Superior temporal gyrus (tissue), 1 donor: ENCODE data around the gene S1PR5.
A peak's percentile ranks its signal among the peaks of the same experiment; 100 is the strongest.

Experiments used
- DNase-seq: peaks from one replicate; pipeline ENCODE4 v3.0.0-alpha.2; 2016; ENCODE audit errors: extremely low spot score

The S1PR5 gene

DNA sequence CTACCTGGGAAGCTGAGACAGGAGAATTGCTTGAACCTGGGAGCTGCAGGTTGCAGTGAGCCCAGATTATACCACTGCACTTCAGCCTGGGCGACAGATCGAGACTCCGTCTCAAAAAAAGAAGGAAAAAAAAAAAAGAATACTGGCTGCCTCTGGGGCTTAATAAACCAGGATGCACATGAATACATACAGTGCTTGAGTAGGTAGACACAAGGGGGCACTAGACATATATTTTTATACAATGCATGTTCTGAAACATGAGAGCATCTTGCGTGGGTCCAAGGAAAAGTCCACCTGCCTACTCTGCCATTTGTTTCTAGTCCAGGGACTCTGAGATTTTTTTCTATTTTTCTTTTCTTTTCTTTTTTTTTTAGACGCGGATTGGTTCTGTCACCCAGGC lies 45.3 kb downstream of the S1PR5 start:
- peak; percentile 26 for DNase-seq

DNA sequence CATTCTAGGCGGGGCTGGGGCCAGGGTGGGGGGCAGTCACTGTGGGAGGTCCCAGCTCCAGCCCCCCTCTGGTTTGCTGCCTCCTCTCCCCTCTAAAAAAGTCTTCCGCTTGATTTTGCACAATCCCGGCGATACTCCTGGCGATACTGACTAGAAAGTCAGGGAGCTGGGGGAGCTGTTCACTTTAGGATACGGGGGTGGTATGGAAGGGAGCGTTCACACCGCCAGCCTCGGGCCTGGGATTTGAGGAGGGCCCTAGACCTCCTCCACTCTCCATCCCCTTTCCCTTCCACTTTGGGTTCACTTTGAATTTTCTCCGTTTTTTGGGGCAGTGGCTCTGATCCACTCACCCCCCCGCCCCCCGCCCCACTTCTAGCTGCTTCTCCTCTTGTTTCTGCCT lies 49.1 kb downstream of the S1PR5 start:
- no peak for DNase-seq

DNA sequence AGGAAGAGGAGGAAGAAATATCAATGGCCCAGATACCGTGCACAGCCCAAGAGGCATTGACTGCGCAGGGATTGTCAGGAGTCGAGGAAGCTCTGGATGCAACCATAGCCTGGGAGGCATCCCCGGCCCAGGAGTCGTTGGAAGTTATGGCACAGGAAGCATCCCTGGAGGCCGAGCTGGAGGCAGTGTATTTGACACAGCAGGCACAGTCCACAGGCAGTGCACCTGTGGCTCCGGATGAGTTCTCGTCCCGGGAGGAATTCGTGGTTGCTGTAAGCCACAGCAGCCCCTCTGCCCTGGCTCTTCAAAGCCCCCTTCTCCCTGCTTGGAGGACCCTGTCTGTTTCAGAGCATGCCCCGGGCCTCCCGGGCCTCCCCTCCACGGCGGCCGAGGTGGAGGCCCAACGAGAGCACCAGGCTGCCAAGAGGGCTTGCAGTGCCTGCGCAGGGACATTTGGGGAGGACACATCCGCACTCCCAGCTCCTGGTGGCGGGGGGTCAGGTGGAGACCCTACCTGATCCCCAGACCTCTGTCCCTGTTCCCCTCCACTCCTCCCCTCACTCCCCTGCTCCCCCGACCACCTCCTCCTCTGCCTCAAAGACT lies 50.0 kb downstream of the S1PR5 start:
- no peak for DNase-seq

DNA sequence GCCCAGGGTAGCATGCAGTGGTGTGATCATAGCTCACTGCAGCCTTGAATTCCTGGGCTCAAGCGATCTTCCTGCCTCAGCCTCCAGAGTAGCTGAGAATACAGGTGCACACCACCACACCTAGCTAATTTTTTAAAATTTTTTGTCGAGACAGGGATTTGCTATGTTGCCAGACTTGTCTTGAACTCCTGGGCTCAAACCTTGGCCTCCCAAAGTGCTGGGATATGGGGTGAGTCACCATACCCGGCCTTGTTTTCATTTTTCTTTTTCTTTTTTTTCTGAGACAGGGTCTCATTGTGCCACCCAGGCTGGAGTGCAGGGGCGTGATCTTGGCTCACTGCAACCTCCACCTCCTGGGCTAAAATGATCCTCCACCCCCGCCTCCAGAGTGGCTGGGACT lies 52.8 kb downstream of the S1PR5 start:
- DNase-seq = no peak
